Stimulated activated CD4-positive, alpha-beta T cell treated with anti-CD3 and anti-CD28 coated beads, TNF-alpha, amount 100 ng/mL, for 4 hours (primary cell): Measurements from ENCODE around the gene JARID2.
"Not testable (repeated sequence)": the region's sequence is repeated elsewhere in the genome, so short reads cannot be mapped to it uniquely, and the experiment has no call there.

Source experiments
- DNase-seq, 3 experiments: peaks; one replicate each; pipeline ENCODE4 v3.0.0-alpha.2; 2020; ENCODE audit warnings: low read depth in 3 of 3

The JARID2 gene

GRCh38 chr6:15398633-15399275, 152.9 kb downstream of the JARID2 start:
- DNase-seq, result no peak

DNA sequence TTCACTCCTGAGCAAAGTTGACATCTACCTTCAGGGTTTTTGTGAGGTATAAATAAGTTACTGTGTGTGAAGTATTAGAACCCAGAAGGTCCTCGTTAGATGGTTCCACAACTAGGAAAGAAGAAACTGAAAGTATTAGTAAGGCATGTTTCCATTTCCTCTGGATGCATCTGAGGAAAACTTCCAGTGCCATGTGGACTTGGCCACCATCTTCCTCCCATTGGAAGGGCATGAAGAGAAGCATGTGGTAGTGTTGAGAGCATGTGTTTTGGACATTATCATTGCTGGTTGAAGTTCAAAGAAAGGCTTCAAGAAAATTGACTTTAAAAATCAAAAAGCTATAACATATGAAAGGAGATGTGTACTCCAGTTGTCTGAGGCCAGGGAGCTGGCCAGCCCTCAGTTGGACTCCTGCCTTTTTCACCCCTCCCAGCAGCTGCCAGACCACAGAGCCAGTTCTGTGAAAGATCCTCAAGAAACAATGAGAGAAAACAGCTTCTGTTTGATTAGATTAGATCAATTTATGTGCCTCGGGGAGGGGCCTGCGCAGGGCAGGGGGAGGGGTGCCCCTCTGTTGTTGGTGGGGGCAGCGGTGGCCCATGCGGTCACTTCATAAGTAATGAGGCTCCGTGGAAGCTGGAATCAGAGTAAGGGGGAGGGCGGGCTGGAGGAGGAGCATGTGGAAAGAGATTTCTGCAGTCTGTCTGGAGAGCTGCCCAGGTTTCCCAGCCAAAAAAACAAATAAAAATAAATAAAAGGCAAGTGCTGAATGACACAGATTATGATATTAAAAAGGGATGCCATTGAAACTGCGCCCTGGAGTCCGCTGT, 154.0 kb downstream of the JARID2 start:
- no peak for DNase-seq

DNA sequence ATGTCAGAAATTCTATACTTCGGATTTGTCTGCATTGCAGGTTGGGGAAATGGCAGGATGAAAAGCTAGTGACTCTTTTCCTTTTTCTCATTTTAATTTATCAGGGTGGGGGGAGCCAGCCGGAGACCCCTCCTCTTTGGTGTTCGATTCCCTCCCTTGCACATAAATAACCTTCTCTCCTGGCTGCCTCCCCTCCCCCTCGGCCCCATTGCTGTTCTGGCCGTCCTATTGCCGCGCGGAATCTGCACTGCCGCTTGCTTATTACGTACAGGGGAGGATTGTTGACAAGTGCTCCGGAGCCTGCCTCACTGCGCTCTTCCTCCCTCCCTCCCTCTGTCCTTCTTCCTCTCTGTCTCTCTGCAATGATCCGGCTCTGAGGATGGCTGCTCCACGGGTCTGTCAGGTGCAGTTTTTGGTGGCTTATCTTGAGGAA, 154.7 kb downstream of the JARID2 start:
- DNase-seq, result no peak

GRCh38 chr6:15401120-15401519, 155.3 kb downstream of the JARID2 start:
- no peak for DNase-seq

GRCh38 chr6:15401769-15402250, 155.9 kb downstream of the JARID2 start:
- DNase-seq, result no peak

DNA sequence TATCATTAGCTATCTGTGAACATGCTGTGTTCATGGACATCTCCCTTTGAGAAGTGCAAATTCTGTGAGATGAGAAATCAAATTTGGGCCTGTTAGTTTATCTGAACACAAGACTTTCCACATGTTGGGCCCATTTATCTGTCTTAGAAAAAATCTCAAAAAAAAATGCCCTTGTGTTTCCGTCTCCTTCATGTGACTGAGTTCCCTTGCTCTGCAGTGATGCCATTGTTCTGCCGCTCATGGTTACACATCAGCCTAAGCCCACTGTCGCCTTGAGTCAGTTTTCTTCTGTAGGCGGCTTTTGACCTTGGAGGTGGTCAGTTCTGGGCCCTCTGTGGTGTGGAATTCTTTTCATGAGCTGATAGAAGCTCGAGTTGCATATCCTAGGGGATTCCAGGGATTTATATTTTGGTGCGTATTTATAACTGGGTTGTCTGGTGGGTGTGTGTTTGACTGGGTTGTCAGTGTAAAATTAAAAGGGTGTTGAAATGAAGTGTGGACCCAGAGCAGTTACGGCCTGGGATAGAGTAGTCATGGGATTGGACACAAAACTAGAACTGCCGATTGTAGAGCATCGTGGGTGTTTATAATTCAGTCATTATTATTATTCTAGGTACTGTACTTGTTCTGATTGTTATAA, 156.7 kb downstream of the JARID2 start:
- no peak for DNase-seq

GRCh38 chr6:15403094-15403755, 157.4 kb downstream of the JARID2 start:
- no peak for DNase-seq

DNA sequence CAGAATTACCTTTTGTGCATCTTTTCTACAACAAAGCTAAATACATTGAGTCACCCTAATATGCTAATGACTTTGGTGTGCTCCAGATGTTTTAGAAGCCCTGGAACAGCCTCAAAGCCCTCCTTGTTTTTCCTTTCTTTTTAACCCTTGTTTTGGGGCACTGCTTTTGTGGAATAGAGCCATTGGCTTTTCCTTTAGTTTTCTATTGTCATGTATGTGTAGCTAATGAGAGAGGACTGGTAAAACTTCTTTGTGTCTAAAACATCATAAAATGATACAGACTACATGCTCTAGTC, 158.8 kb downstream of the JARID2 start:
- DNase-seq, result no peak

DNA sequence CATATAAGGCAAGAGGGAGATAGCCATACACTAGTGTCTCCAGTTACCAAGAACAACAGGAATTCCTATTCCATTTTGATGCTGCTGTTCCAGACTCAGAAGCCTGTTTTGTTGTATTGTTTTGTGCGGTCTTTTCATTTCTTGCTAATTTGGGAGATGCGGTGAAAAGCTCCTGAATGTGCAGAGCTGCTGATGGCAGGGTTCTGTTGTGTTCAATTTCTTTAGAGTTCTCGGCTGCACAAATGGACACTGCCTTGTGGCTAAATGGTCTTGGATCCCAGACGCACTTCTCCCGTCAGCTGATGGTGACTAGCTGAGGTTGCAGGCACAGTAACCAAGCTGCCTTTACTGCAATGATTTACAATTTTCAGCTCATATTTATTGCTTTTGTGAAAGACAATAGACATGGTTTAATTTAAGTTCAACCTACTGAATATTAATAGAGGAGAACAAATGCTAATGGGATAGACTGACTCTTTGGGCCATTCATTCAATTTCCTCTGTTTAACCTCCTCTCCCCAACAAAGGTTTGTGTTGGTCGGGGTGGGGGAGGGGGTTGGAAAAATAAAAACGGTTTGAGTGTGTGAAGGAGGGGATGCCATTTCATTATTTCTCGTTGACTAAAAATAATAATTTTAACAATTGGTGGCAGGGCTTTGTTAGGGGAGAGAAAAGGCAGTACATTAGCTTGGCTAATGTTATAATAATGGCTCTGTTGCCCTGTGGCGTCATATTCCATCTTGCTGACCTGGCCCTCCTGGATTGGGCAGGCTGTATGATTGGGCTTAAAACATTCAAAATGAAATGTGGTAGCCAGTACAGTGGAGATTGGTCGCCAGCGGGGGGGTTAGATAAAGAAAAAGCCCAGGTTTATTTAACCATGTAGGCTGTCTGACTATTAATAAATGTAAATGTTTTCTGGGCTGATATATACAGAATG, 159.5 kb downstream of the JARID2 start:
- no peak for DNase-seq

DNA sequence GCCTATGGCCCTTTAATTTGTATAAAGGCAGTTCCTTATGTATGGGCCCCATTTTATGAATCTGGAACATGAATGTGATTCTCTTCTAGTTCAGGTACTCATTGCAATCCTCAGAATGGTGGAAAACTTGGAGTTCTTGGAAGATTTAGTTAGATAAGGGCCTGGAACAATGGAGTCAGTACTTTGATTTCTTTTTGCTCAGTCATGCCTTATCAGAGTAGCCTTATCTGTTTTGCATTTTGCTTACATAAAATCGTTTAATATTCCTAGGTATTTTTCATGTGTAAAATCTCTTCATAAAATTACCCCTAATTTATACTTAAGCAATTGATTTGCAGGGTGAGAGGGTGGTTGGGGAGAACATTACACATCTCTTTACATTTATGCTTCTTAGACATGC, 160.6 kb downstream of the JARID2 start:
- no peak for DNase-seq

DNA sequence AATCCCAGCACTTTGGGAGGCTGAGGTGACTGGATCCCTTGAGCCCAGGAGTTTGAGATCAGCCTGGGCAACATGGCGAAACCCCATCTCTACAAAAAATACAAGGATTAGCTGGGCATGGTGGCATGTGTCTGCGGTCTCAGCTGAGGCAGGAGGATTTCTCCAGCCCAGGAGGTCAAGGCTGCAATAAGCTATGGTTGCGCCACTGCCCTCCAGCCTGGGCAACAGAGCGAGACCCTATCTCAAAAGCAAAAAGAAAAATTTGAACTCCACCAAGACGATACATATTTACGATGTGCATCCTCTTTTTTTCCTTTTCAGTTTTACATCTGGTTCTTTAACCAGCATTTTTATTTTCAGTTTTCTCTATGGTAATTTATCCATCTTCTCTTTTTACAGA, 162.1 kb downstream of the JARID2 start:
- DNase-seq, result no peak

- DNase-seq, result no peak
Measured at GRCh38 chr6:15408758-15409157, 162.9 kb downstream of the JARID2 start.

DNA sequence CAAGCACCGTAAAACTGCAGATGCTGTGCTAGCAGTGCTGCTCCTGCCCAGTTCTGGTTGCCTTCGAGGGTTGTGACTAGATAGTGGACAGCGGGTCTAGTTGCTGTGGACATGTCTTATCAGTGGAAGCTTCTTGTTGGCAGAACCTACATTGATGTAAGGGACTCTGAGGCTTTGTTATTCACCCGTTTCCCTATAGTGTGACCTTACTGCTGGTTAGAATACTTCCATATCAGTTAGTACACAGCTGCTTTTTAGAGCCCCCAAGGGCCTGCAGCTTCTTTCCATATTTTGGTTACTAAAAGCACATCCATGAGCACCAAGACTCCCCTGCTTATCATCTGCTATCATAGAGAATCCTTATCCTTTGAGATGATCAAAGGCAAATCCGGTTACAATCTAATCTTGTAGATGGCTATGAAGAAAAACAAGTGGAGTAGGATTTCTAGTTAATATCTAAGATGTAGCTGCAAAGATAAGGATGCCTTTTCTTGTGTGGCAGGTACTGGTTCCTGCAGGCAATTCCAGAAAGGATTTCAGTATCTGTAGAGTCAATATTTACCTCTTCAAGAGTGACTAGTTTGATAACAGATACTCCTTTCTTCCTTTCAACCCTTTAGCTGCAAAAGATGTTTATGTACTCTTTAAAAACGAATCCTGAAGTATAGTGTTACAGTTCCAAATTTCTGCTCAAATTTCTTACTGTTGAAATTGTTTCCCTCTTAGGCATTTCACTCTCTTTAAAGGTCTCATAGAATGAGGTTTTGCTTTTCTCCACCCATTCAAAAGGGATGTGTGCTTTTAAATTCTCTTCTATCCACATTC, 163.6 kb downstream of the JARID2 start:
- DNase-seq, result no peak

DNA sequence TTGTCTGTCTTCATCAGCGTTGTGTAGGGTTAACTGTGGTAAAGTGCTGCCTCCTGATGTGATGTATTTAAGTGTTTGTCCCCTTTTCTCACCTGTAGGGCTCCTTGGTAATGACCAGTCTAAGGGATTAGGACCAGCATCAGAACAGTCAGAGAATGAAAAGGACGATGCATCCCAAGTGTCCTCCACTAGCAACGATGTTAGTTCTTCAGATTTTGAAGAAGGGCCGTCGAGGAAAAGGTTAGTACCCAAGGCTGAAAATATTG, 164.2 kb downstream of the JARID2 start:
- no peak for DNase-seq

- no peak for DNase-seq
Measured at GRCh38 chr6:15410752-15411151, 164.9 kb downstream of the JARID2 start.

DNA sequence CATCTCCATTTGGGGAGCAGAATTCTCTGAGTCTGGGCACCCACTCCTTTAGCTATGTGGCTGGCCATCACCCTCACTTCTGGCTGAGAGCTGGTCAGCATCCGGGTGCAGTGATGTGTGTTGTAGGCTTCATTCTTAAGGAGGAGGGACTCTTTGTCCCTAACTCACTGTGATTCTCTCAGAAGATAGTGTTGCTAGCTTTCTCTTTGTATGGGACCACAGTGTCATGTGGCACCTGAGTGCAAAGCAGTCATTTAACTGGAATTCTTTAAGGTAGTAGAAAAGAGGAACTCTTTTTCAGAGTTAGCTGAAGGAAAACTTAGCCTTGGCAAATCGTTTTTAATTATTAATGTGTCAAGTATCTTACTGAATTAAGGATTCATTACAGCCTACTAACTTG, 165.9 kb downstream of the JARID2 start:
- no peak for DNase-seq

GRCh38 chr6:15412767-15413166, 166.9 kb downstream of the JARID2 start:
- no peak for DNase-seq

DNA sequence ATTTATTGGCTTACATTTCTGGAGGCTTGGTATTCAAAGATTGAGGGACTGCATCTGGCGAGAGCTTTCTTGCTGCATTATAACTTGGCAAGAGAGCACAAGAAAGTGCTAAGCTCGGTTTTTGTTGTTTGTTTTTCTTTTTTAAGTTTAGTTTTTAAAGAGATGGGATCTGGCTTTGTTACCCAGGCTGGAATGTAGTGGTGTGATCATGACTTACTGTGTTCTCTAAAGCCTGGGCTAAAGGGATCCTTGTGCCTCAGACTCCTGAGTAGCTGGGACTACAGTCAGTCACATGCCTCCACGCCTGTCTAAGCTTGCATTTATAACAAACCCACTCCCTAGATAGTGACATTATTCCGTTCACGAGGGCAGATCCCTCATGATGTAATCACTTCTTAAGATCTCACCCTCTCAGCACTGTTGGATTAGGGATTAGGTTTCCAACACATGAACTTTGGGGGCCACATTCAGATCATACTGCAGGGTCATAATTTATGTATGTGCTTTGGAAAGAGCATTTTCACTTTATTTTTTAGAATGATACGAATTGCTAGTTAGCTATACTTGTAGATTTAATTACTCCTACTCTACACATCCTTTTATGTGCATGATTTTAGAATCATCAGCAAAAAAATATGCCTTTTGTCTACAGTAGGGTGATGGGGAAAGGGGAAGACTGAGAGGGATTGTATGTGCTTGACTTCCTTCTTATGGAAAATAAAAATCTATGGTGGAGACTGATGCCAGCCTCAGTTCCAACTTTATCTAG, 167.8 kb downstream of the JARID2 start:
- no peak for DNase-seq

- no peak for DNase-seq
Measured at GRCh38 chr6:15414235-15414612, 168.4 kb downstream of the JARID2 start.

DNA sequence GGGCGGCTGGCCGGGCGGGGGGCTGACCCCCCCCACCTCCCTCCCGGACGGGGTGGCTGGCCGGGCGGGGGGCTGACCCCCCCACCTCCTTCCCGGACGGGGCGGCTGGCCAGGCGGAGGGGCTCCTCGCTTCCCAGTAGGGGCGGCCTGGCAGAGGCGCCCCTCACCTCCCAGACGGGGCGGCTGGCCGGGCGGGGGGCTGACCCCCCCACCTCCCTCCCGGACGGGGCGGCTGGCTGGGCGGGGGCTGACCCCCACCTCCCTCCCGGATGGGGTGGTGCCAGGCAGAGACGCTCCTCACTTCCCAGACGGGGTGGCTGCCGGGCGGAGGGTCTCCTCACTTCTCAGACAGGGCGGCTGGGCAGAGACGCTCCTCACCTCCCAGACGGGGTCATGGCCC, 169.8 kb downstream of the JARID2 start:
- DNase-seq, result not testable (repeated sequence)
